GM15510 (cell line): ENCODE measurements around the gene ZCCHC7.

Experiments
- POLR2A ChIP-seq: IDR thresholded peaks from 3 replicates; pipeline ENCODE4 v1.6.1; 2011; ENCODE audit warnings: borderline replicate concordance; ENCODE audit not compliant: insufficient read length; ENCODE audit errors: extremely low read depth

The ZCCHC7 gene

DNA sequence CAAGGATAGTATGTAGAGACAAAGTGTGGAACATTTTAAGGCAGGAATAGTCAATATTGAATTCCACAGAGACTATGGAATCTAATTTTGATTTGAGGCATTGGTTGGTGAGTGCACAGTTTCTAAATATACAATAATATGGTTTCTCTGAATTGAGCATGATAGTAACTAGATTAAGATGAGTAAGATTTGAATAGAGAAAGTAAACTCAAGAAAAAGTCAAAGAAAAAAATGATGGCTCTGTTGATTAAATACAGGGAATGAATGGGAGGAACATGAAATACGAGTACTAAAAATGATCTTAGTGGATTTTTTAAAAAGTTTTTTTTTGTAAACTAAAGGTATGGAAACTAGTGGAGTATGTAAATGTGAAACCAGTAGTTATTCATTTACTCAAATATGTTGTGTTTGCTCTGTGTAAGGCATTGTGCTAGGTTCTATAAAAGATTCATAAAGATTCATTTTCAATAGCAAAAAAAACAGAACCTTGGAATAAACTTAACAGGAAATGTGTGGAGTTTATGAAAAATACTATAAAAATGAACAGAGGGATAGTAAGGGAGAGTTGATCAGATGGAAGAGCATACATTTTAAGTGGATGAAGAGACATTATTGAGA, 101.2 kb downstream of the ZCCHC7 start:
- TF ChIP-seq POLR2A, result no peak

GRCh38 chr9:37229455-37229854, 109.1 kb downstream of the ZCCHC7 start:
- no peak for TF ChIP-seq POLR2A

DNA sequence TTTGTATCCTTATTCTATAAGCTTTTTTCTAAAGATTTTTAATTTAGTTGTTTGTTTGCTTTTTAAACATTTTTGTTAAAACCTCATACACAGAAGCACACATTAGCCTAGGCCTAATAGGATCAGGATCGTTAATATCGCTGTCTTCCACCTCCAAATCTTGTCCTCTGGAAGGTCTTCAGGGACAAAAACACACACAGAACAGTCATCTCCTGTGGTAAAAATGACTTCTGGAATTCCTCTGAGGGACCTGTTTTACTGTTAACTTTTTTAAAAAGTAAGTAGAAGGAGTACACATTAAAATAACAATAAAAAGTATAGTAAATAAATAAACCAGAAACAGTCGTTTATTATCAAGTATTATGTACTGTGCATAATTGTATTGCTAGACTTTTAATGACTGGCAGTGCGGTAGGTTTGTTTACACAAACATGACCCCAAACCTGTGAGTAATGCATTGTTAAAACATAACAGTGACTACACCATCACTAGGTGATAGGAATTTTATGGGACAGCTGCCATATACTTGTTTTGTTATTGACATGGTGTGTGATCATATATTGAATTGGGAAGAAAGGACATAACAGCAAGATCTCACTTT, 109.6 kb downstream of the ZCCHC7 start:
- TF ChIP-seq POLR2A, result no peak

GRCh38 chr9:37236822-37237221, 116.4 kb downstream of the ZCCHC7 start:
- no peak for TF ChIP-seq POLR2A

- no peak for TF ChIP-seq POLR2A
These were observed 117.7 kb downstream of the ZCCHC7 start for GRCh38 chr9:37238122-37238521.

DNA sequence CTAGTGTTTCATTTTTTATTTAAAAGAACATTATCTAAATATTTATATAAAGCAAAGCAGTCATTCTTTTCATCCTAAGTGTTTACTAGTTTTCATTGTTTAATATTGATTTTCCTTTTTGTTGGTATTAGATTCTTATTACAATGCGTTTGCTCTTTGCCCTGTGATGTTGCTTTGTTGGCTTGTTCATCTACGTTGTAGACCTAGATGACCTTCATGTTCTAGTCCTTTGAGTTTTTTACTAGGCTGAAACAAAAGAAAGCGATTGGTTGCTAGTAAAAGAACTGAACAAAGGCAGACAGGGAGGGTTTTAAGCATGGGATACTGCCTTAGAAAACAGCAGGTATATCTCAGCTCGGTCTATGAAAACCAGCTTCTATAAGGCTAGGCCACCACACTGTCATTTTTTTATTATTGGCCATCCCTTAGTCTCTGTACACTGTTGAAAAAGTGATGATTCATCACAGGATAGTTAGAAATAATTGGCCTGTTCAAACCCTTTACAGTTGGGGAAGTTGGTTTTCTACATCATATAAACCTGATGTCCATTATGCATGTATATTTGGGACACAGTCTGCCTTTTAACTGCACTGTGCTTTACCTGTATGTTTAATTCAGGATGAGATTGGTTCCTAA, 119.0 kb downstream of the ZCCHC7 start:
- no peak for TF ChIP-seq POLR2A

- TF ChIP-seq POLR2A, result no peak
These were observed 119.5 kb downstream of the ZCCHC7 start for GRCh38 chr9:37239921-37240320.

DNA sequence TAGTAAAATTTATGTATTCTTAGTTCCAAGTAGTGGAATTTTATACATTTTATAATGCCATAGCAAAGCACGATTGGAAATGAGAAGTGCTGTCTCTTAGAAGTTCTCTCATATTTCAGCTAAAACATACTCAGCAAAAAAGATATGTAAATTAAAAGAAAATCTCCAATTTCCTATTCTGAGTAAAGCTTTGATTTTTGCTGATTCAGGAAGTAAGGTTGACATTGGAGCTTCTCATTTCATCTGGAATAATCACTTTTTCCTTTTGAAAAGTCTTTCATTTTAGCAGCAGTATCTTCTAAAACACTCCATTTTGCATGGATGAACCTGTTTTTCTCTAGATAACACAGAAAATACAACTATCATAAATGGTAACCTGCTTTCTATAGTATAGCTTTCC, 121.0 kb downstream of the ZCCHC7 start:
- TF ChIP-seq POLR2A, result no peak

DNA sequence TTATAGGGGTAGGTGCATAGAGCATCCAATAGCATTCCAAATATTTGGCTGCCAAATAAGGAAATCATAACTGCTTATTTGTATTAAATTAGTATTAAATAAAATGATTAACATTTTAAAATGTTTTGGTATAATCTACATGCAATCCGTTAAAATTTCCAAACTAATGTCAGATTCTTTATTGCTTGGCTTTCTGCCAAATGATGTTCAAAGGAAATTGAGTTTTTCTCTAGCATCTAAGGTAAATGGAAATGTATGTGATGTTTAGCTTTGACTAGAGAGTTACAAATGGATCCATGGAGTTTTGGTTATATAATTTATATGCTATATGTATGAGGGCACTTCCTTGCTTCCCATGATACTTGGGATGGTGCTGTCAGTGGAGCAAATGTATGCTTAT, 121.7 kb downstream of the ZCCHC7 start:
- no peak for TF ChIP-seq POLR2A

- no peak for TF ChIP-seq POLR2A
These were observed 123.4 kb downstream of the ZCCHC7 start for GRCh38 chr9:37243588-37244345.

- TF ChIP-seq POLR2A, result no peak
These were observed 126.5 kb downstream of the ZCCHC7 start for GRCh38 chr9:37246826-37247225.

DNA sequence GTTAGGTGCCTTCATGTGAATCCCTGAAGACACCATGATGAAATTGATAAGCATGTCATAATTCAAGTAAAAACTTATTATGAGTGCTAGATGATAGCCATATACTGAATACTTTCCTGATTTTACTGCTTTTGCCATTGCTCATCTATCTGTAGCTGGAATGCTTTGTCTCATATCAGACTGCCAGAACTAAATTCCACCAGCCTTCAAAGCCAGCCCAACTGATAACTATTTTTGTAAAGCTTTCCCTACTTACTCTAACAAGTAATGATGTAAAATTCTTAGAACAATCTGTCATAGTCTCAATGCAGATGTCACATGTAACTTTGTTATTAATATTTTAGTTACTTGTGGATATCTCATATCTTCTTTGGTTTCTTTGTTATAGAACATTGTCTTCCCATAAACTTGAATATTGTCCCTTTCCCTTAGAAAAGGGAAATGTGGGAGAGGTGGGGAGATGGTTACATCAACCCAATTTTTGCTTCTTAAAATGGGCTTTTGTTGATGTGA, 128.3 kb downstream of the ZCCHC7 start:
- TF ChIP-seq POLR2A, result no peak

DNA sequence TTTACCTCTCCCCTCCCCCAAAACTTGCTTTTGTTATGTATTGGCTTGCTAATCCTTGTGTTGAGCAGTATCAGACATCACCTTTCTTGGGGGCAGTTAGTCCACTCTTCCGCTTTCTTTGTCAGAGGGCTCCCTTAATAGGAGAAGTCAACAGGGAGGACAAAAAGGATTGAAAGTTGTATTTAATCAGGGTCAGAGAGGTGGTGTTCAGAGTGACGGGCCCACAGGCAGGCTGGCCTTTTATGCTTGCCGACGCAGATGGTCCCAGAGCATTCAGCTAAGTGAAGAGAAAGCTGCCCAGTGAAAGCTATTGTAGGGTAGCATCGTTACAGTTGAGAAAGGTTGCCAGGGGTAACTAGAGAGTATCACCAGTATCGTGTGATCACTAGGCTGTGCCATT, 131.1 kb downstream of the ZCCHC7 start:
- TF ChIP-seq POLR2A, result no peak

DNA sequence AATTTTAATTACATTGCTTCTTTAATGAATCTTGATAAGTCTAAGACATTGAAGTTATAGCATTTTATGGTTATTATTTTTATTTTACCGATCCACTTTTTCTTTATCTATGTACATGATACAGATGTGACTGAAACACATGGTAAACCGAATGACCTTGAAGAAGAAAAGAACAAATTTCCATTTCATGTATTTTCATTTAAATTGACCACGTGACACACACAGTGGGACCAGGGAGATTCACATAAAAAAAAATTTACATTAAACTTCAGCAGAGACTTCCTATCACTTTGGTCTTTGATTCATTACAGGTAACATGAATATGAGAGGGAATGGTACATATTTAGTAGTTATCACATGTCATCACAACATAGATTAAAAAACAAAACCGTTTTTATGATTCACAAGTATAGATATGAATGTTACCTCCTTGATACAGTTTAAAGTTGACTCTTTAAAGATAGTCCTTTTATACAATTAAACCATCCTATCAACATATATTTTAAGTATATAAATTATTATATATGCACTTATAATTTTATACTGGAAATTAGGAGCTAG, 133.1 kb downstream of the ZCCHC7 start:
- TF ChIP-seq POLR2A, result no peak

DNA sequence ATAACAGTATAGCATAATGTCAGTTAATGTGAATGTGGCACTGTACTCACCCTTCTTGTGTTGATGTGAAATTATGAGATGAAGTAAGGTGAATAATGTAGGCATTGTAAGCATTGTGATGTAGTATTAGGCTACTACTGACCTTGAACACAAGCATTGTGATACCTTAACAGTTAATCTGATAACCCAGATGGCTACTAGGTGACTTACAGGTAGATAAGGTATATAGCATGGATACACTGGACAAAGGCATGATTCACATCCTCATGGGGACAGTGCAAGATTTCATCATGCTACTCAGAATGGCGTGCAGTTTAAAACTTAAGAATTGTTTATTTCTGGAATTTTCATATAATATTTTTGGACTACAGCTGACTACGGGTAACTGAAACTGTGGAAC, 134.8 kb downstream of the ZCCHC7 start:
- no peak for TF ChIP-seq POLR2A

- no peak for TF ChIP-seq POLR2A
These were observed 135.8 kb downstream of the ZCCHC7 start for GRCh38 chr9:37255944-37256862.
